Measurements from ENCODE around the gene CDH23. TPM values are rescaled to one million over a fixed set of nuclear protein-coding genes. Genes with fewer than 3 reads are reported as not detected.

CDH23 gene
- total and polyA plus RNA-seq, 9 of the 15 experiments (the other 6 are each of a cell fraction or from before 2014, with no cell fraction given) = 0.18 to 1.2 (median 0.47) TPM

DNA sequence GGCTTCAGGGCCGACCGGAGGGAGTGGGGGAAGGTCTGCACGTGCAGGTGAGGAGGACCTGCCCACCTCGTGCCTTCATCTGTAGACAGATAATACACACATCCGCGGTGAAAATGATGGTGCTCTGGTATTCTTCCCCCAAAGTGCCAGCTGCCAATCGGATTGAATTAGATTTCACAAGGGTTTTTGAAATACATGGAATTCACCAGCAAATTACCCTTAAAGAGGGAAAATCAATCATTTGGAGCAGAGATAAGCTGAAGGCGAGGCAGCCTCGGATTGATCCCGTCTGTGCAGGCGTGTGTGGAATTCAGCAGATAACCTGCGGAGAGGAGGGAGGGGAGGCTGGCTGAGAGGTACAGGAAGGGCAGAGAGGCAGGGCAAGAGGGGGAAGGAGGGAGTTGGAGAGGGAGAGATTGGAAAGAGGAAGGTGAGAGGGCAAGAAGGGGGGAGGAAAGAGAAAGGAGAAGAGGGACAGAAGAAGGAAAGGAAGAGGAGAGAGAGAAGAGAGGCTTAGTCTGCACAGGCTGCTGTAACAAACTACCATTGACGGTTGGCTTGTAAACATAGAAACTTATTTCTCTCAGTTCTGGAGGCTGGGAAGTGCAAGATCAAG is 238.6 kb downstream of the CDH23 start (continued):
- TF ChIP-seq NCOR1 (IDR thresholded peaks at IDR 0.05) = no peak
- 0 out of 2 replicates have a peak, but pooled peaks have one; percentile 20 for TF ChIP-seq ZNF407 (IDR thresholded peaks at IDR 0.05; ENCODE audit: low read depth)
- TF ChIP-seq SFPQ (IDR thresholded peaks at IDR 0.05; ENCODE audit: low read depth, low read length) = no peak
- TF ChIP-seq, protein P1, sequence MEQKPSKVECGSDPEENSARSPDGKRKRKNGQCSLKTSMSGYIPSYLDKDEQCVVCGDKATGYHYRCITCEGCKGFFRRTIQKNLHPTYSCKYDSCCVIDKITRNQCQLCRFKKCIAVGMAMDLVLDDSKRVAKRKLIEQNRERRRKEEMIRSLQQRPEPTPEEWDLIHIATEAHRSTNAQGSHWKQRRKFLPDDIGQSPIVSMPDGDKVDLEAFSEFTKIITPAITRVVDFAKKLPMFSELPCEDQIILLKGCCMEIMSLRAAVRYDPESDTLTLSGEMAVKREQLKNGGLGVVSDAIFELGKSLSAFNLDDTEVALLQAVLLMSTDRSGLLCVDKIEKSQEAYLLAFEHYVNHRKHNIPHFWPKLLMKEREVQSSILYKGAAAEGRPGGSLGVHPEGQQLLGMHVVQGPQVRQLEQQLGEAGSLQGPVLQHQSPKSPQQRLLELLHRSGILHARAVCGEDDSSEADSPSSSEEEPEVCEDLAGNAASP (IDR thresholded peaks at IDR 0.05) = no peak
- TF ChIP-seq, protein P2, sequence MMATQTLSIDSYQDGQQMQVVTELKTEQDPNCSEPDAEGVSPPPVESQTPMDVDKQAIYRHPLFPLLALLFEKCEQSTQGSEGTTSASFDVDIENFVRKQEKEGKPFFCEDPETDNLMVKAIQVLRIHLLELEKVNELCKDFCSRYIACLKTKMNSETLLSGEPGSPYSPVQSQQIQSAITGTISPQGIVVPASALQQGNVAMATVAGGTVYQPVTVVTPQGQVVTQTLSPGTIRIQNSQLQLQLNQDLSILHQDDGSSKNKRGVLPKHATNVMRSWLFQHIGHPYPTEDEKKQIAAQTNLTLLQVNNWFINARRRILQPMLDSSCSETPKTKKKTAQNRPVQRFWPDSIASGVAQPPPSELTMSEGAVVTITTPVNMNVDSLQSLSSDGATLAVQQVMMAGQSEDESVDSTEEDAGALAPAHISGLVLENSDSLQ (IDR thresholded peaks at IDR 0.05) = peak; percentile 79
- no peak for TF ChIP-seq PHF8 (IDR thresholded peaks at IDR 0.05; ENCODE audit: borderline replicate concordance, low read length)
- TF ChIP-seq ZNF77 (CRISPR knock-in tag; IDR thresholded peaks at IDR 0.05) = no peak
- TF ChIP-seq SMAD3 (CRISPR knock-in tag; conservative IDR thresholded peaks at IDR 0.05) = no peak
- TF ChIP-seq HMG20A (CRISPR knock-in tag; conservative IDR thresholded peaks at IDR 0.05) = no peak
- peak; percentile 93 for TF ChIP-seq BCOR (IDR thresholded peaks at IDR 0.05)
- no peak for TF ChIP-seq KLF13 (tag; IDR thresholded peaks at IDR 0.05; ENCODE audit: borderline replicate concordance, low read depth)
- peak; percentile 96 for TF ChIP-seq THRB (CRISPR knock-in tag; conservative IDR thresholded peaks at IDR 0.05)
- TF ChIP-seq TARDBP (IDR thresholded peaks at IDR 0.05) = no peak
